Astrocyte (in vitro differentiated cells and primary cell): Measurements from ENCODE around the gene TELO2. TPM values are rescaled to one million over a fixed set of nuclear protein-coding genes. Genes with fewer than 3 reads are reported as not detected.
"Not testable (repeated sequence)": the region's sequence is repeated elsewhere in the genome, so short reads cannot be mapped to it uniquely, and the experiment has no call there.

ENCODE experiments used
- DNase-seq: peaks from one replicate; pipeline ENCODE4 v3.0.0-alpha.2; 2010; ENCODE audit warnings: low read depth
- FAIRE-seq: peaks from 2 replicates; lab custom pipeline; 2011; peaks lifted over from hg19 to GRCh38; lab: Jason Lieb, UNC
- H2AFZ ChIP-seq: 2 replicates; pipeline ENCODE4 v1.6.0; 2012; ENCODE audit warnings: low read depth, low read length, inconsistent platforms
- H3K27ac ChIP-seq: 2 replicates; pipeline ENCODE4 v1.5.1; 2011; ENCODE audit warnings: low read depth, low read length, inconsistent platforms
- H3K27me3 ChIP-seq: 2 replicates; pipeline ENCODE4 v1.6.0; 2011; ENCODE audit warnings: low read length, inconsistent platforms; ENCODE audit not compliant: insufficient read depth
- H3K36me3 ChIP-seq: 2 replicates; pipeline ENCODE4 v1.5.1; 2011; ENCODE audit warnings: low read length, inconsistent platforms; ENCODE audit not compliant: insufficient read depth
- H3K4me1 ChIP-seq: 2 replicates; pipeline ENCODE4 v1.5.1; 2011; ENCODE audit warnings: low read length, inconsistent platforms; ENCODE audit not compliant: insufficient read depth
- H3K4me2 ChIP-seq: 2 replicates; pipeline ENCODE4 v1.6.0; 2012; ENCODE audit warnings: low read length, inconsistent platforms
- H3K4me3 ChIP-seq: 2 replicates; pipeline ENCODE4 v1.5.1; 2011; ENCODE audit warnings: low read depth, mild to moderate bottlenecking, low read length, inconsistent platforms; ENCODE audit not compliant: insufficient read depth
- H3K79me2 ChIP-seq: 2 replicates; pipeline ENCODE4 v1.6.0; 2012; ENCODE audit warnings: mild to moderate bottlenecking, low read length, inconsistent platforms; ENCODE audit not compliant: insufficient read depth
- H3K9ac ChIP-seq: 2 replicates; pipeline ENCODE4 v1.6.0; 2012; ENCODE audit warnings: mild to moderate bottlenecking, low read length, inconsistent platforms
- H3K9me3 ChIP-seq: 2 replicates; pipeline ENCODE4 v1.5.1; 2012; ENCODE audit warnings: low read depth, mild to moderate bottlenecking, low read length, inconsistent platforms; ENCODE audit not compliant: insufficient read depth
- H4K20me1 ChIP-seq: 2 replicates; pipeline ENCODE4 v1.6.0; 2012; ENCODE audit warnings: low read length, inconsistent platforms; ENCODE audit not compliant: insufficient read depth
- H3K27ac Mint-ChIP-seq: one replicate; pipeline ENCODE4 v1.8.0; 2021; ENCODE audit warnings: mild to moderate bottlenecking, mixed read lengths; ENCODE audit not compliant: unreplicated experiment
- H3K27me3 Mint-ChIP-seq: one replicate; pipeline ENCODE4 v1.8.0; 2021; ENCODE audit warnings: low read depth, mixed read lengths; ENCODE audit not compliant: unreplicated experiment
- H3K36me3 Mint-ChIP-seq: one replicate; pipeline ENCODE4 v1.8.0; 2021; ENCODE audit warnings: low read depth, mixed read lengths; ENCODE audit not compliant: unreplicated experiment
- H3K4me1 Mint-ChIP-seq: one replicate; pipeline ENCODE4 v1.8.0; 2021; ENCODE audit warnings: low read depth, mixed read lengths; ENCODE audit not compliant: unreplicated experiment
- H3K4me3 Mint-ChIP-seq: one replicate; pipeline ENCODE4 v1.8.0; 2021; ENCODE audit warnings: mild to moderate bottlenecking, moderate library complexity, mixed read lengths; ENCODE audit not compliant: unreplicated experiment
- H3K9me3 Mint-ChIP-seq: one replicate; pipeline ENCODE4 v1.8.0; 2021; ENCODE audit warnings: mild to moderate bottlenecking, mixed read lengths; ENCODE audit not compliant: unreplicated experiment
- EZH2 ChIP-seq: IDR thresholded peaks from 2 replicates; pipeline ENCODE4 v1.6.1; 2012; ENCODE audit warnings: mild to moderate bottlenecking, low read length, inconsistent platforms; ENCODE audit not compliant: insufficient read depth
- total RNA-seq: library from RNA; stranded (reverse); gene quantifications from 2 replicates; pipeline ENCODE4 v1.2.1, GENCODE V29; 2021
- TF ChIP-seq, protein P1 (sequence below): IDR thresholded peaks from 2 replicates; pipeline ENCODE4 v1.5.1; 2011; ENCODE audit warnings: low read depth, mild to moderate bottlenecking, inconsistent platforms, low read length, moderate library complexity; ENCODE audit not compliant: insufficient read depth

TELO2 gene
- total RNA-seq, 1 donor from 2014 or later = 21.1 TPM

DNA sequence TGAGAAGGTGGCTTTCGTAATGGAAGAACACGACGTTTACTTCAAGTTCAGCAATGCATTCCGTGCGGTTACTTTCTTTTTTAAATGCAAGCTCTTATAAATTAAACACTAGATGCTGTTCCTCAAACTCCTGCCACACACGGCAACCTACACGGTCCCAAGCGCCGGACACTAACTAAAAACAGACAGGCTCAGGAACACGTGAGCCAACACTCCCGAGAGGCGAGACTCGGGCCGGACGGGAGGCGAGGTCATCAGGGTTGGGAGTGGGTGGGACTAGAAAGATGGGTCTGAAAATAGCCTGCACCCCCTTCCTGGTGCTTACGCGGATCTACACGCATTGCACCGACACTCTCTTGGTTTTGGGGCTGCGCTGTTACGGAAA lies 24.7 kb upstream of the TELO2 start:
- no peak for DNase-seq
- Histone ChIP-seq H3K4me1 (peaks cover 17% of the 10 kb centered on the region), H3K9ac (no peak overlapping the region), H3K4me3 (no peak overlapping the region), H3K36me3 (no peaks in the 10 kb centered on the region), H3K4me2 (no peak overlapping the region), H3K27ac (no peak overlapping the region), H4K20me1 (peaks cover 57% of the 10 kb centered on the region), H2AFZ (no peak overlapping the region), H3K79me2 (peaks cover 69% of the 10 kb centered on the region), H3K27me3 (no peaks in the 10 kb centered on the region), H3K9me3 (no peaks in the 10 kb centered on the region)
- FAIRE-seq = no peak
- H3K27me3 Mint-ChIP-seq = no peaks in the 10 kb centered on the region
- H3K27ac Mint-ChIP-seq = no peak overlapping the region
- H3K36me3 Mint-ChIP-seq = peaks cover 9% of the 10 kb centered on the region
- peaks cover 18% of the 10 kb centered on the region for H3K4me1 Mint-ChIP-seq
- no peak overlapping the region for H3K4me3 Mint-ChIP-seq
- no peaks in the 10 kb centered on the region for H3K9me3 Mint-ChIP-seq
- TF ChIP-seq, protein P1, sequence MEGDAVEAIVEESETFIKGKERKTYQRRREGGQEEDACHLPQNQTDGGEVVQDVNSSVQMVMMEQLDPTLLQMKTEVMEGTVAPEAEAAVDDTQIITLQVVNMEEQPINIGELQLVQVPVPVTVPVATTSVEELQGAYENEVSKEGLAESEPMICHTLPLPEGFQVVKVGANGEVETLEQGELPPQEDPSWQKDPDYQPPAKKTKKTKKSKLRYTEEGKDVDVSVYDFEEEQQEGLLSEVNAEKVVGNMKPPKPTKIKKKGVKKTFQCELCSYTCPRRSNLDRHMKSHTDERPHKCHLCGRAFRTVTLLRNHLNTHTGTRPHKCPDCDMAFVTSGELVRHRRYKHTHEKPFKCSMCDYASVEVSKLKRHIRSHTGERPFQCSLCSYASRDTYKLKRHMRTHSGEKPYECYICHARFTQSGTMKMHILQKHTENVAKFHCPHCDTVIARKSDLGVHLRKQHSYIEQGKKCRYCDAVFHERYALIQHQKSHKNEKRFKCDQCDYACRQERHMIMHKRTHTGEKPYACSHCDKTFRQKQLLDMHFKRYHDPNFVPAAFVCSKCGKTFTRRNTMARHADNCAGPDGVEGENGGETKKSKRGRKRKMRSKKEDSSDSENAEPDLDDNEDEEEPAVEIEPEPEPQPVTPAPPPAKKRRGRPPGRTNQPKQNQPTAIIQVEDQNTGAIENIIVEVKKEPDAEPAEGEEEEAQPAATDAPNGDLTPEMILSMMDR = no peak

DNA sequence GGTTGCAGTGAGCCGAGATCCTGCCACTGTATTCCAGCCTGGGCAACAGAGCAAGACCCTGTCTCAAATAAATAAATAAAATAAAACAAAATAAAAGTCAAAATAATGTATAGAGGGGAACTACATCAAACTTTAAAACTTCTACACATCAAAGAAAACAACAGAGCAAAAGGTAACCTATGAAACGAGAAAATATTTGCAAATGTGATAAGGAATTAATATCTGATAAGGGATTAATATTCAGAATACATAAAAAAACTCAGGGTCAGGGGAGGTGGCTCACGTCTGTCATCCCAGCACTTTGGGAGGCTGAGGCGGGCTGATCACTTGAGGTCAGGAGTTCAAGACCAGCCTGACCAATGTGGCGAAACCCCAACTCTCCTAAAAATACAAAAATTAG lies 24.0 kb upstream of the TELO2 start:
- FAIRE-seq, H2AFZ ChIP-seq, H3K4me3 Mint-ChIP-seq, H3K9me3 ChIP-seq, H3K27me3 ChIP-seq, H3K36me3 Mint-ChIP-seq, H3K27ac ChIP-seq, H3K9me3 Mint-ChIP-seq, DNase-seq, H3K4me2 ChIP-seq, H3K4me3 ChIP-seq, H3K9ac ChIP-seq, H3K36me3 ChIP-seq, H3K27me3 Mint-ChIP-seq: not testable (repeated sequence)
- peaks cover 76% of the 10 kb centered on the region for H3K79me2 ChIP-seq
- H3K27ac Mint-ChIP-seq = peak overlapping the region; percentile 70
- peaks cover 18% of the 10 kb centered on the region for H3K4me1 Mint-ChIP-seq
- peaks cover 20% of the 10 kb centered on the region for H3K4me1 ChIP-seq
- H4K20me1 ChIP-seq = peaks cover 57% of the 10 kb centered on the region

DNA sequence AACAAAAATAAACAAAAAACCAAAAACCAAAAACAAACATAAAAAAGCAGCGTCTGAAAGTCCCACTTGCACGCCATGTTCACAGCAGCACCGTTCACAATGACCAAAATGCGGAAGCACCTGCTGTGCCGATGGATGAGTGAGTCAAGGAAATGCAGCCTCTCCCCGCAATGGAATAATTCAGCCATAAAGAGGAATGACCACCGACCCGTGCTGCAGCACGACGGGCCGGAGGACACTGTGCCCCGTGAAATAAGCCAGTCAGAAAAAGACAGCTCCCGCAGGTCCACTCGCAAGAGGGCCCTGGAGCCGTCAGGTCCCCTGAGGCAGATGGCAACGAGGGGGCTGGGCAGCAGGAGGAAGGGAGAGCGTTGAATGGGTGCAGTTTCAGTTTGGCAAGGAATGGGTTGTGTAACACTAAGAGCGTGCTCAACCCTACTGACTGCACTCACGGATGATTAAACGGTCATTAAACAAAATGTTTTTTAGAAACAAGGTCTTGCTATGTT lies 23.4 kb upstream of the TELO2 start:
- H3K4me1 Mint-ChIP-seq = peaks cover 18% of the 10 kb centered on the region
- DNase-seq (no peak), FAIRE-seq (no peak)
- no peak overlapping the region for H3K9ac ChIP-seq
- H4K20me1 ChIP-seq = peaks cover 57% of the 10 kb centered on the region
- H3K27ac Mint-ChIP-seq = peak overlapping the region; percentile 70
- no peaks in the 10 kb centered on the region for H3K27me3 ChIP-seq
- H3K4me3 Mint-ChIP-seq = no peak overlapping the region
- no peaks in the 10 kb centered on the region for H3K36me3 ChIP-seq
- no peaks in the 10 kb centered on the region for H3K9me3 Mint-ChIP-seq
- peaks cover 5% of the 10 kb centered on the region for H3K36me3 Mint-ChIP-seq
- no peaks in the 10 kb centered on the region for H3K9me3 ChIP-seq
- no peak overlapping the region for H3K27ac ChIP-seq
- no peaks in the 10 kb centered on the region for H3K27me3 Mint-ChIP-seq
- H2AFZ ChIP-seq = no peak overlapping the region
- H3K4me3 ChIP-seq = no peak overlapping the region
- peaks cover 23% of the 10 kb centered on the region for H3K4me1 ChIP-seq
- H3K79me2 ChIP-seq = peaks cover 82% of the 10 kb centered on the region
- TF ChIP-seq, protein P1 = no peak
- TF ChIP-seq EZH2 = no peak
- H3K4me2 ChIP-seq = no peak overlapping the region
